HG03575 (cell line): ENCODE results near the gene PDZRN3.
A peak's percentile ranks its signal among the peaks of the same experiment; 100 is the strongest.
"Not testable (repeated sequence)": the region's sequence is repeated elsewhere in the genome, so short reads cannot be mapped to it uniquely, and the experiment has no call there.

Experiments used
- ATAC-seq: cut with Tn5 transposase; IDR thresholded peaks from one replicate; pipeline ENCODE4 v1.9.1; 2021; ENCODE audit not compliant: unreplicated experiment, insufficient number of reproducible peaks, low FRiP score; ENCODE audit errors: extremely low read depth

Gene PDZRN3

GRCh38 chr3:73478858-73479257, 145.9 kb downstream of the PDZRN3 start:
- ATAC-seq, result no peak

DNA sequence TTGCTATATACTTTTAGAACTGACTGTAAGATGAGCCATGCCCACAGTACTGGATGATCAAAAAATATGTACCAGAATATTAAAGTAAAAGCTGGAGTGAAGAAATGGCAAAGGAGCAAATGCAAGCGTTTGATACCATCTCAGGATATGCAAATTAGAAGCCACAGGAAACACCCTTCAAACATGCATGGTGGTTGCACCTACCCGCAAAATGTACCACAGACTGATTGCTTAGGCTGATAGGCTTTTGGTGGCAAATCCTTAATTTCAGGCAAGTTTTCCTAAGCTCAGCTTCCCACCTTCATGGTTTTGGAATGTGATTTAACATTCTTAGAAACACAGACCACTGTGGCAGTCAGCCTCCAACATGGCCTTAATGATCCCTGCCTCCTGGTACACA, 149.0 kb downstream of the PDZRN3 start:
- ATAC-seq, result no peak

DNA sequence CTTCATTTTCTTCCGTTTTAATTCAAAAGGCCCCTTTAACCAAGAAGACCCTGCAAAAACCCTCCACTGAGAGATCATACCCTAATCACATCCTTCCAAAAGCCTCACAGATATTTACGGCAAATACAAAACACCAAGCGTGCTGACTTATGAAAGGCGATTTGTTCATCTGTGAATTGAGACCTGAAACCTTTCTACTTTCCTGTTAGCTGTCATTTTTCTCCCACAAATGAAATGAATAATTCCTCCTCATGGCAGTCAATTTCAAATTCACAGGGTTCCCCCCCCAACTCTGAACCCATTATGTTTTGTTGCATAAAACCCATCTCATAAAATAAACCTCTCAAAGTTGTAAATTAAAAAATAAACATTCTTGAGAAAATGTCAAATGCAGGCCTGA, 149.6 kb downstream of the PDZRN3 start:
- ATAC-seq, result no peak

DNA sequence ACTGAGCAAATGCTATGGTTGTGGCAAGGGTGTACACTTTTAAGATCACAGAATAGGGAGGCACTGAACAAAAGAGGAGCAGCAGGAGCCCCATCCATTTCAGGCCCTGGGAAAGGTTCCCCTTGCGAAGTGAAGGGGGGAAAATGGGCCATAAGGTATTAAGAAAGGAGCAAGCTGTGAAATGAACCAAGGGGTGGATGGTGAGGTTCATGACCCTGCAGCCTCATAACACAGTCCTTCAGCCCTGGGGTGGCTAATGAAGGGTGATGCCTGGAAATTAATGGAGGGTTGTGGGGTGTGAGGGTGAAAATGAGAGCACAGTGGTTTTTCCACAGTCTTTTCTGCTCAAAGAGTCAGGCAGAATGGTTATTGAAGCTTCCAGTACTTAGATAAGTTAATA, 150.1 kb downstream of the PDZRN3 start:
- no peak for ATAC-seq

GRCh38 chr3:73473898-73474416, 150.8 kb downstream of the PDZRN3 start:
- no peak for ATAC-seq

GRCh38 chr3:73473181-73473897, 151.4 kb downstream of the PDZRN3 start:
- ATAC-seq, result no peak

GRCh38 chr3:73471986-73472787, 152.6 kb downstream of the PDZRN3 start:
- no peak for ATAC-seq

DNA sequence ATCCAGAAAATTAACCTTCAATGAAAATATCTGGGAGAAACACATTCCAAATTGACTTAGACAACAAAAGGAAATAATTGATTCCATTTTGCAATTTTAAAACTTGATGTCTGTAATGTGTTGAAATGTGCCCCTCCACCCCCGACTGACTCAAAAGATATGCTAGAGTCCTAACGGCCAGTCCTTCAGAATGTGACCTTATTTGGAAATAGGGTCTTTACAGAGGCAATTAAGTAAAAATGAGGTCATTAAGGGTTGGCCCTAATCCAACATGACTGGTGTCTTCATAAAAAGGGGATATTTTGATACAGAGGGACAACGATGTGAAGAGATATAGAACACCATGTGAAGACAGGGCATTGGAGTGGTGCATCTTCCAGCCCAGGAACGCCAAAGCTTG, 153.9 kb downstream of the PDZRN3 start:
- ATAC-seq, result no peak

GRCh38 chr3:73469331-73469730, 155.4 kb downstream of the PDZRN3 start:
- ATAC-seq, result no peak

GRCh38 chr3:73467211-73467610, 157.5 kb downstream of the PDZRN3 start:
- no peak for ATAC-seq

- ATAC-seq, result no peak
Measured at GRCh38 chr3:73465926-73466325, 158.8 kb downstream of the PDZRN3 start.

DNA sequence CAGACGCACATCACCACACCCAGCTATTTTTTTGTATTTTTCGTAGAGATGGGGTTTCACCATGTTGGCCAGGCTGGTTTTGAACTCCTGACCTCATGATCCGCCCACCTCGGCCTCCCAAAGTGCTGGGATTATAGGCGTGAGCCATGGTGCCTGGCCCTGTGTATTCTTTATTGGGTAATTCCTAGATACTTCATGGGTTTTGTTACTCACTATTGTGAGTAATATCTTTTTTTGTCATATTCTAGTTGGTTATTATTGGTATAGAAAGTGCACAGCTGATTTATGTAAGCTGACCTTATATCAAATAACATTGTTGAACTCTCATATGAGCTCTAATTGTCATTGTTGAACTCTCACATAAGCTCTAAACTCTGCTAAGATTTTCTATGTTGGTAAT, 160.6 kb downstream of the PDZRN3 start:
- ATAC-seq, result not testable (repeated sequence)

DNA sequence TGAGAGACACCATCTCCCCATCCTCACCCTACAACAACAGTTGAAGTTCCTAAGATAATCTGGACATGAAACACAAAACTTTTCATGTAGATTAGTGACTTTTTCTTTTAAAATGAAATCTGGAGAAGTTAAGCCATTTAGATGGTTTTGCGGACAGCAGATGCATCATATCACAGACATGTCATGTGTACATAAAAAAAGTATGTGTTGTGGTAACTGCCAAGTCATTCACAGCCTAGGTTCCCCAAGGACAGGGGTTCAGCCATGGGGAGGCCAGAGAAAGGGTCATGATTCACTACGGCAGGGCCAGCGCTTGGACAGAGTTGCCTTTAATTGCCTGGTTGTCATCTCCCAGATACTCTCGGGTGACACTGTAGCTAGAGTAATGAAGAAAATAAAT, 163.2 kb downstream of the PDZRN3 start:
- no peak for ATAC-seq

- no peak for ATAC-seq
Measured at GRCh38 chr3:73459711-73460110, 165.0 kb downstream of the PDZRN3 start.

DNA sequence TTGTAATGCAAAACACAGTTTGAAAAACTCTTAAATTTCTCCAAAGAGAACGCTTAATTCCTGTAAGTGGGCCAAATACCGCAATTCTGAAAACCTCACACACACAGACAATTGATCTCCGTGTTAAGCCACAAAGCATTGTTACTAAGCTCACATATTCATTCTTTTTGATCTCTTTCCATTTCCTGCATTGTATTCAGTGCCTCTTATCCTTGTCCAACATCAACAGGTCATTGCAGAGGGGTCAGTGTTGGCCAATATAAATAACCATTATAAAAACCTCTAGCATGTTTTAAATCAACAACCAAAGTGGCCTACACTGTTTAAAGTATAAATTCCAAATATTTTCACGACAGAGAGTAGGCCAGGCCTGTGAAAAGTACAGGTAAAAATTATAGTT, 171.1 kb downstream of the PDZRN3 start:
- ATAC-seq, result no peak

- ATAC-seq, result no peak
Measured at GRCh38 chr3:73452729-73453128, 172.0 kb downstream of the PDZRN3 start.

- no peak for ATAC-seq
Measured at GRCh38 chr3:73451301-73451944, 173.3 kb downstream of the PDZRN3 start.

DNA sequence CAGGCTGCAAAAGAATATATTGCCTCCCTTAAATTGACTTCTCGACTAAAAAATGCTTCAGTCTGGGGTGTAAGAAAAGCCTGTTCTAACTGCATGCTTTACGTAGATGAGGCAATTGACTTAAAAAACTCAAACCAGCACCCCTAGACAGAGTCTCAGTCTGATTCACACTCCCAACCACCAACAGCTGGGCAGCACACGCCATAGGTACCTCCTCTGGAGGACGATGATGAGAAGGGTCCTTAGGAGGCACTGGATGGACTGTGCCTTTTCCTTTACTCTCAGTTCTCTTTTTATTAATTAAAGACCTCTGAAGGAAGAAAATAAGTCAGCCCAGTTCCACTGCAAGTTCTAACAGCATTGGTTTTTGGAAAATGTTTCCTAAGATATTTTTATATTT, 175.0 kb downstream of the PDZRN3 start:
- ATAC-seq, result peak; percentile 26

GRCh38 chr3:73448761-73449301, 175.9 kb downstream of the PDZRN3 start:
- ATAC-seq, result peak; percentile 92

DNA sequence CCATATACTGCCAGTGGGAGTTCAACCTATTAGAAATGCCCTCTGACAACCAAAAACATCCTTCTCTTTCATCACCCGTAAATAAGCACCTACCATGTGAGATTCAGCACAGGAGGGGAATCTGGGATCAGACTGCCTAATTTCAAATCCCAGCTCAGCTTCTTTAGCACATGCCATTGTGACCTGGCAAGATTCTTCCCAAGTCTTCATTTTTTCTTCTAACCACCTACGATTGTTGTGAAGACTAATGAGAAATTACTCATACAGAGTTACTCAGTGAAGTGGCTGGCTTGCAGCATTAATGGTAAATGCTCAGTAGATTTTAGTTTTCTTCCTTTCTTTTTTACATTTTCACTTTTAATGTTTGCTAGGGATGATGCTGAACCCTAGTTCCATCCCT, 176.7 kb downstream of the PDZRN3 start:
- ATAC-seq, result no peak
